Measurements from ENCODE around the gene CCNC. TPM values are rescaled to one million over a fixed set of nuclear protein-coding genes. Genes with fewer than 3 reads are reported as not detected.

CCNC gene
- total RNA-seq, 1 experiment from 2014 or later: 104 TPM

DNA sequence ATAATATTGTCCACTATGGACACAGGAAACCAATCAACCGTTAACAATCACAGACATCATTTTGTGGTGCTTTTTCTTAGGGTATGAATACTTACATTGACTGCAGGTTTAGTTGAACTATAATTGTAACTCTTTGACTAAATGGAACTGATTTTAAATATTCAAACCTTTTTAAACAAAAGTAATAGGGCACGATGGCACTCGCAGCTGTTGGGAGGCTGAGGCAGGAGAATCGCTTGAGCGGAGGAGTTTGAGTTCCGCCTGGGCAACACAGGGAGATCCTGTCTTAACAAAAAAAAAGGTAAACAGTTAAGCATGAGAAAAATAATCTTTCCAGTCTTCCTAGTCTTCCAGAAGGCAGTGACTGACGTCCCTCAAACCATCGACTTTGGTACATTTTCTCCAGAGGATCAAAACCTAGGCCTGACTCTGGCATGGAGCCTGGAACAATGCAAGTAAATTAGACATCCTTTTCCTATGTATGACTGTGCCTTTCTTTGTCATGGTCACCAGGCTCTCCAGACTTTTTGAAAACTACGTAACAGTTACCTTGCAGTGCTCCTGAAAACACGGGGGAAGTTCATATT is 21.5 kb upstream of the CCNC start:
- no peaks in the 10 kb centered on the region for H3K9me3 ChIP-seq (ENCODE audit: low read length)
- H2AFZ ChIP-seq (ENCODE audit: low read length): no peak overlapping the region
- no peaks in the 10 kb centered on the region for H3K36me3 ChIP-seq (ENCODE audit: insufficient read depth, low read length)
- H3K4me2 ChIP-seq (ENCODE audit: low read depth, low read length, poor library complexity, severe bottlenecking): peak overlapping the region; percentile 68
- H3K27me3 ChIP-seq (ENCODE audit: low read length): no peaks in the 10 kb centered on the region
- H3K9me2 ChIP-seq (replicated peaks; ENCODE audit: insufficient read depth, low read length): no peaks in the 10 kb centered on the region
- no peak overlapping the region for H3K27ac ChIP-seq (ENCODE audit: low read length)
- H4K20me1 ChIP-seq (ENCODE audit: insufficient read depth, low read depth, low read length): no peaks in the 10 kb centered on the region
- H3K79me2 ChIP-seq (ENCODE audit: low read length): no peaks in the 10 kb centered on the region
- H3K4me1 ChIP-seq (ENCODE audit: low read length): peaks cover 5% of the 10 kb centered on the region
- no peak for DNase-seq
- no peak overlapping the region for H3K4me3 ChIP-seq (ENCODE audit: low read length)
- H3K9ac ChIP-seq (ENCODE audit: low read length): no peak overlapping the region

DNA sequence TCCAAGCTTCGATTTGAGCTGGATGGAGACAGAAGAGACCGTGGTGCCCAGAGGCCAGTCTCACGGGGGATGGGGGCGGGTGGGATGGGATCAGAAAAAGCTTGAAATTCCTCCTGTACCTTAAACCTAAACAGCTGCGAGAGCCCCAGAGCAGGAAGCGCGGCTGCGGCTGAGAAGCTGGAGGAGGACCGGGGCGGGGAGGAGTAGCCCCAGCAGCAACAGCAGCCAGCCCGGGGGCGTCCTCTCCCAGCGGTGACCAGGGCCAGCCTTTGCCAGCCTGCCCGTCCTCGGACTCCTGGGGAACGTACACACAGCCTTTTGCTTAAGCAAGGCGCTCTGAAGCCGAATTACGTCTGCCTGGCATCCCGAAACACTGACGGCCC is 20.8 kb upstream of the CCNC start:
- no peaks in the 10 kb centered on the region for H3K36me3 ChIP-seq (ENCODE audit: insufficient read depth, low read length)
- H3K9me3 ChIP-seq (ENCODE audit: low read length): no peaks in the 10 kb centered on the region
- no peaks in the 10 kb centered on the region for H3K9me2 ChIP-seq (replicated peaks; ENCODE audit: insufficient read depth, low read length)
- peaks cover 5% of the 10 kb centered on the region for H3K4me1 ChIP-seq (ENCODE audit: low read length)
- no peaks in the 10 kb centered on the region for H3K27me3 ChIP-seq (ENCODE audit: low read length)
- no peaks in the 10 kb centered on the region for H3K79me2 ChIP-seq (ENCODE audit: low read length)
- H3K27ac ChIP-seq (ENCODE audit: low read length): no peak overlapping the region
- peak; percentile 44 for DNase-seq
- H4K20me1 ChIP-seq (ENCODE audit: insufficient read depth, low read depth, low read length): no peaks in the 10 kb centered on the region
- H3K4me3 ChIP-seq (ENCODE audit: low read length): peak overlapping the region; percentile 61
- H3K9ac ChIP-seq (ENCODE audit: low read length): peak overlapping the region; percentile 63
- H3K4me2 ChIP-seq (ENCODE audit: low read depth, low read length, poor library complexity, severe bottlenecking): peak overlapping the region; percentile 68
- 0 out of 2 replicates have a peak overlapping the region, but pooled peaks have one; percentile 11 for H2AFZ ChIP-seq (ENCODE audit: low read length)

DNA sequence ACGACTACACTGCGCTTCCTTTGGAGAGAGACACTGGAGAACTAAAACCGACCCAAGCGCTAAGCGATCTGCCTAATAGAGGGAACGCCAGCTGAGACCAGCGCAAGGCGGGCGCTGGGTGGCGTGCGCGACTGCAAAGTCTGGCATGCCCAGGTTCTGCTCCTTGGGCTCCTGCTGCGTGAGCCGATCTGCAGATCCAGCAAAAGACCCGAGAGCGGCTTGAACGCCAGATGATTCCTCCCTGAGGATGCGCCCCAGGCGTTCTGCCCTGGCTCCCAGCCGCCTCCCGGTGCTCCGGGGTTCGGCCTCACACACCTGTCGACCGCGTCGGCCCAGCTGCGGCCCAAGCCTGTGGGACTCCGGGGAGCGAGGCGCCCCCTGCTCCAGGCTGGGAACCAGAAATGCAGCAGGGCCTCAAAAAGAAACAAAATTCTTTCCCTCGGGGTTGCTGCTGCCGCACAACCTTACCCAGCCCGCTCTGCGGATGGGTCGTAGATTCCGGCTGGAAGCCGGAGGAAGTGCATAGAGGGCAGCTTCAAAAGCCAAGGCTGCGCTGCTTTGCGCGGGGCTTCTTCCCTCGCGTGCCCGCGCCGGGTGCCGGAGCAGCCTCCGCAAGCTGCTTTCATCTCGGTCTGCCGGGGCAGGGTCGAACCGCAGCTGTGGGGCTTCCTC is 20.3 kb upstream of the CCNC start:
- peak overlapping the region; percentile 68 for H3K4me2 ChIP-seq (ENCODE audit: low read depth, low read length, poor library complexity, severe bottlenecking)

DNA sequence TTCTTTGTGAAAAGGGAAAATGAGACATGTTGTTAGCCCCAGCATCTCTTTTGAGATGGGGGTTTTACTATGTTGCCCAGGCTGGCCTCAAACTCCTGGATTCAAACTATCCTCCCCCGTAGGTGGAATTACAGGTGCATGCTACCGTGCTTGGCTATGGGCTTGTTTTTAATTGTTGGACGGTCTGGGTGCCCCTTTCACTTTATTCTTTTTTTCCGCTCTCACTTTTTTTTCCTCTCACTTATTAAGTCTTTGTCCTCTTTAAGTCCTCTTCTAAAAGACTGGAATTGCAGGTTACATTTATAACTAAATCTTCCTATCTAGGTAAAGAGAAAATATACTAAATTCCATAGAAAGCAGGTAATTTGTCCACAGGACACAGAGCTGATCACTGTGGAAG is 19.3 kb upstream of the CCNC start:
- Histone ChIP-seq H3K9me2 (replicated peaks; ENCODE audit: insufficient read depth, low read length) (no peaks in the 10 kb centered on the region), H3K9ac (ENCODE audit: low read length) (no peak overlapping the region), H3K79me2 (ENCODE audit: low read length) (no peaks in the 10 kb centered on the region), H3K4me3 (ENCODE audit: low read length) (no peak overlapping the region), H4K20me1 (ENCODE audit: insufficient read depth, low read depth, low read length) (no peaks in the 10 kb centered on the region), H3K4me2 (ENCODE audit: low read depth, low read length, poor library complexity, severe bottlenecking) (no peak overlapping the region), H3K4me1 (ENCODE audit: low read length) (peaks cover 5% of the 10 kb centered on the region), H3K9me3 (ENCODE audit: low read length) (no peaks in the 10 kb centered on the region), H3K27me3 (ENCODE audit: low read length) (no peaks in the 10 kb centered on the region), H3K27ac (ENCODE audit: low read length) (no peak overlapping the region), H3K36me3 (ENCODE audit: insufficient read depth, low read length) (no peaks in the 10 kb centered on the region), H2AFZ (ENCODE audit: low read length) (no peak overlapping the region)
- no peak for DNase-seq

More for the DNA sequence above, 20.3 kb upstream of the CCNC start:
- Histone ChIP-seq H3K27me3 (ENCODE audit: low read length) (no peaks in the 10 kb centered on the region), H4K20me1 (ENCODE audit: insufficient read depth, low read depth, low read length) (no peaks in the 10 kb centered on the region), H3K36me3 (ENCODE audit: insufficient read depth, low read length) (no peaks in the 10 kb centered on the region), H3K4me1 (ENCODE audit: low read length) (peaks cover 5% of the 10 kb centered on the region), H3K9me2 (replicated peaks; ENCODE audit: insufficient read depth, low read length) (no peaks in the 10 kb centered on the region), H3K27ac (ENCODE audit: low read length) (no peak overlapping the region), H3K4me3 (ENCODE audit: low read length) (peak overlapping the region; percentile 61), H3K79me2 (ENCODE audit: low read length) (no peaks in the 10 kb centered on the region), H3K9me3 (ENCODE audit: low read length) (no peaks in the 10 kb centered on the region), H2AFZ (ENCODE audit: low read length) (peak overlapping the region; percentile 11; the same call in 1 of the 2 replicates), H3K9ac (ENCODE audit: low read length) (peak overlapping the region; percentile 63)
- DNase-seq: peak; percentile 76

DNA sequence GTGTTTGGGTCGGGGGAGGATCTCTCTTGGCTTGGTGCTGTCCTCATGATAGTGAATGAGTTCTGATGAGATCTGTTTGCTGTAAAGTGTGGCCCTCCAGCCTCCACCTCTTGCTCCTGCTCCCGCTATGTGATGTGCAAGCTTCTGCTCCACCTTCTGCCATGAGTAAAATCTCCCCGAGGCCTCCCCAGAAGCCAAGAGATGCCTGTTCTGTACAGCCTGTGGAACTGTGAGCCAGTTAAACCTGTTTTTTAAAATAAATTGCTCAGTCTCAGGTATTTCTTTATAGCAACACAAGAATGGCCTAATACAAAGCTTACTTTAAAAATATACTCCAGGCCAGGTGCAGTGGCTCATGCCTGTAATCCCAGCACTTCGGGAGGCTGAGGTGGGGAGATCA is 11.3 kb upstream of the CCNC start:
- Histone ChIP-seq H3K27me3 (ENCODE audit: low read length) (no peaks in the 10 kb centered on the region), H3K36me3 (ENCODE audit: insufficient read depth, low read length) (no peaks in the 10 kb centered on the region), H3K4me2 (ENCODE audit: low read depth, low read length, poor library complexity, severe bottlenecking) (no peak overlapping the region), H3K79me2 (ENCODE audit: low read length) (no peaks in the 10 kb centered on the region), H3K9me3 (ENCODE audit: low read length) (no peaks in the 10 kb centered on the region), H3K9me2 (replicated peaks; ENCODE audit: insufficient read depth, low read length) (no peaks in the 10 kb centered on the region), H3K9ac (ENCODE audit: low read length) (no peak overlapping the region), H4K20me1 (ENCODE audit: insufficient read depth, low read depth, low read length) (no peaks in the 10 kb centered on the region), H3K4me3 (ENCODE audit: low read length) (no peak overlapping the region), H2AFZ (ENCODE audit: low read length) (no peak overlapping the region), H3K4me1 (ENCODE audit: low read length) (no peaks in the 10 kb centered on the region), H3K27ac (ENCODE audit: low read length) (no peak overlapping the region)
- DNase-seq: no peak

DNA sequence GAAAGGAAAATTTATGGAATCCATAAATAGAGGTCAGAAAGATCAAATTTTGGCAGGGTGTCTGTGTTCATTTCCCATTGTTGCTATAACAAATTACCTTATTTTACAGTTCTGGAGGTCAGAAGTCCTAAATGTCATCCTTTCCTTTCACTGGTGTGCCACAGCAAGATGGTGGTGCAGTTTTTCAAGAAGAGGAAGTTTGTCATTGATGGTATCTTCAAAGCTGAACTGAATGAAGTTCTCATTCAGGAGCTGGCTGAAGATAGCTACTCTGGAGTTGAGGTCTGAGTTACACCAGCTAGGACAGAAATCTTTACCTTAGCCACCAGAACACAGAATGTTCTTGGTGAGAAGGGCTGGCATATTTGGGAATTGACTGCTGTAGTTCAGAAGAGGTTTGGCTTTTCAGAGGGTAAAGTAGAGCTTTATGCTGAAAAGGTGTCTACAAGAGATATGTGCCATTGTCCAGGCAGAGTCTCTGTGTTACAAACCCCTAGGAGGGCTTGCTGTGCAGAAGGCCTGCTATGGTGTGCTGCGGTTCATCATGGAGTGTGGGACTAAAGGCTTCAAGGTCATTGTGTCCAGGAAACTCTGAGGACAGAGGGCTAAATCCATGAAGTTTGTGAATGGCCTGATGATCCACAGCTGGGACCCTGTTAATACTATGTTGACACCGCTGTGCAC is 7.2 kb upstream of the CCNC start:
- Histone ChIP-seq H4K20me1 (ENCODE audit: insufficient read depth, low read depth, low read length) (no peaks in the 10 kb centered on the region), H3K79me2 (ENCODE audit: low read length) (no peaks in the 10 kb centered on the region), H3K4me1 (ENCODE audit: low read length) (no peaks in the 10 kb centered on the region), H3K9me2 (replicated peaks; ENCODE audit: insufficient read depth, low read length) (no peaks in the 10 kb centered on the region), H3K27me3 (ENCODE audit: low read length) (no peaks in the 10 kb centered on the region), H3K36me3 (ENCODE audit: insufficient read depth, low read length) (no peaks in the 10 kb centered on the region), H3K4me2 (ENCODE audit: low read depth, low read length, poor library complexity, severe bottlenecking) (no peak overlapping the region), H3K9me3 (ENCODE audit: low read length) (no peaks in the 10 kb centered on the region), H3K4me3 (ENCODE audit: low read length) (no peak overlapping the region), H2AFZ (ENCODE audit: low read length) (no peak overlapping the region), H3K9ac (ENCODE audit: low read length) (no peak overlapping the region), H3K27ac (ENCODE audit: low read length) (no peak overlapping the region)
- DNase-seq: no peak

DNA sequence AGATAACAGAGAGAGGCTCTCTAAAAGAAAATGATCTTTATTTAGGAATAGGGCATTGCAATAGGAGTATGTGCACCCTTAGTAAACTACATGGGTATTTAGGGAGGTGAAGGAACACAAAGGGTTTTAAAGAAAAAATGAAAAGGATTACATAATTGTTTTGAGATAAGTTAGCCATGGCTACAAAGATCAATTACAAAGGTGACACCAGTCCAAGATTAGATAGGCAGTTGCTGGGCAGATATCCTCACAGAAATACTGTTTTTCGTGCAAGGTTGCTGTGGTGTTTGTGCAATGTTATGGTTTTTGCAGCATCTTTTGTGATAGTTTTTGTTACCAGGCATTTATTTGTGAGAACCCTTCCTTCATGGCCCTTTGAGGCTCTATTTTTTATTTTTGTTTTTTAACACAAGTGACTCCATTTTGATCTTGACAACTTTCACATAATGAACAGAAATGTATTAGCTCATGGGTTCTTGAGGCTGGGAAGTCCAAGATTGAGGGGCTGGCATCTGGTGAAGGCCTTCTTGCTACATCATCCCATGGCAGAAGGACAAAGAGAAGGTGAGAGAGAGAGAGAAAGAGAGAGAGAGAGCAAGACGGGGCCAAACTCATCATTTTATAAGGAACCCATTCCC is 5.6 kb upstream of the CCNC start:
- H3K36me3 ChIP-seq (ENCODE audit: insufficient read depth, low read length): no peaks in the 10 kb centered on the region

More for the DNA sequence above, 5.6 kb upstream of the CCNC start:
- H3K4me1 ChIP-seq (ENCODE audit: low read length): no peaks in the 10 kb centered on the region
- H3K4me2 ChIP-seq (ENCODE audit: low read depth, low read length, poor library complexity, severe bottlenecking): no peak overlapping the region
- no peak for DNase-seq
- H3K9me2 ChIP-seq (replicated peaks; ENCODE audit: insufficient read depth, low read length): no peaks in the 10 kb centered on the region
- no peaks in the 10 kb centered on the region for H3K9me3 ChIP-seq (ENCODE audit: low read length)
- no peaks in the 10 kb centered on the region for H3K79me2 ChIP-seq (ENCODE audit: low read length)
- no peak overlapping the region for H3K27ac ChIP-seq (ENCODE audit: low read length)
- no peaks in the 10 kb centered on the region for H4K20me1 ChIP-seq (ENCODE audit: insufficient read depth, low read depth, low read length)
- no peak overlapping the region for H3K9ac ChIP-seq (ENCODE audit: low read length)
- no peak overlapping the region for H2AFZ ChIP-seq (ENCODE audit: low read length)
- H3K27me3 ChIP-seq (ENCODE audit: low read length): no peaks in the 10 kb centered on the region
- H3K4me3 ChIP-seq (ENCODE audit: low read length): no peak overlapping the region

Measured in Karpas-422 (cell line).